Measurements from ENCODE around the gene PPAT. TPM values are rescaled to one million over a fixed set of nuclear protein-coding genes. Genes with fewer than 3 reads are reported as not detected.

The PPAT gene
- total RNA-seq (2022; extraction: Qiagen RNA extraction): 15.0 to 17.7 TPM (median 16.4 TPM) in 5 replicates

GRCh38 chr4:56435140-56435926 is at the start of gene PPAT:
Gene PPAT (minus strand): TSS chr4:56435615. CDS start chr4:56435477, 138 bp downstream.

DNA sequence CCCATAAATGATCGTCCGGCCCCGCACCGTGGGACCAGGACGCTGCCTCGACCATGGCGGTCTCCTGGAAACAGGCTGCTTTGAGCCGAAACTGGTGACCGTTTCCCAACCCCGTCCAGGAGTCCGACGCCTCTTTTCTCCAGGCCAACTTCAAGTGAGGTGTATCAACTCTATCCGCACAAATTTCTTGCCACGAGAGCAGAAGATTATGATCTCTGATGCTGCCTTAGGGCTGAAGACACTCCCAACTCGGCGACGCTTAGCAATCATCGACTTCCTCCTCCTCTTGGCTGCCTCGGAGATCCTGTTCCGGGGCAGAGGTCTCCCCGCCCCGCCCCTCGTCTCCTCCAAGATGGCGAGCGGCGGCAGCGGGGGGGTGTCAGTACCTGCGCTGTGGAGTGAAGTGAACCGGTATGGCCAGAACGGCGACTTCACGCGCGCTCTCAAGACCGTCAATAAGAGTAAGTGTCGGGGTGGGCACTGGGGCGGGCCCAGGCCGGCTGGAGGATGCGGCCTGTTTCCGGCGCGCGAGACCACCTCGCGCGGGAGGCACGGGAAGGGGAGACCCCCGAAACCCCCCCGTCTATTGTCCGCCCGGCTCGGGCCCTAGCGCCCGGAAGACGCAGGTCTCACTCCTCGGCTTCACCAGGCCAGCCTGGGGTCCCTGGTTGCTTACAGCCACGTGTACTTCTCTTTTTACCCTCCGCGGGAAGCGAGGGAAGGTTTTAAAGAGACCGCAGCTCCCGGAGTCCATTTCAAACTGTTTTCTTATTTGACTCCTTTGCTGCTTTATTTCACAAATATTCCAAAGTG is 32.1 kb upstream of the PPAT start, which contains the start of gene SRP72:
TSS of gene SRP72 (plus strand) at position 334 of the 813 bp plus-strand sequence. CDS start at position 353, 19 bp downstream.

GRCh38 chr4:56387023-56388001 is 48.1 kb downstream of the PPAT start, which contains the start of gene AASDH:
Gene AASDH (minus strand): TSS chr4:56387491. CDS start chr4:56384299, 3,192 bp downstream.

Other genes starting within 250 kb of the PPAT start
- gene AASDH, start 48.1 kb downstream of the PPAT start, total RNA-seq (2022; extraction: Qiagen RNA extraction): 2.0 to 3.7 TPM (median 3.5 TPM) in 5 replicates
- gene PAICS, start 645 bp upstream of the PPAT start, total RNA-seq (2022; extraction: Qiagen RNA extraction): 129 to 150 TPM (median 139 TPM) in 5 replicates
- gene SRP72, start 32.0 kb upstream of the PPAT start, total RNA-seq (2022; extraction: Qiagen RNA extraction): 50.3 to 56.3 TPM (median 53.2 TPM) in 5 replicates
- gene ARL9, start 70.2 kb upstream of the PPAT start, total RNA-seq (2022; extraction: Qiagen RNA extraction): 0.07 TPM in 2 of 5 replicates, not detected in the others
- gene HOPX, start 245.7 kb upstream of the PPAT start, total RNA-seq (2022; extraction: Qiagen RNA extraction): 0.09 to 0.11 TPM in 2 of 5 replicates, not detected in the others